GM12875 (cell line): ENCODE results near the gene MCM7.

Experiments used
- H3K4me3 ChIP-seq: one replicate; pipeline ENCODE4 v1.5.1; 2011; ENCODE audit warnings: low read depth, low read length, control low read depth
- TF ChIP-seq, protein P1 (sequence below): IDR thresholded peaks from 2 replicates; pipeline ENCODE4 v1.5.1; 2011; ENCODE audit warnings: low read depth, mild to moderate bottlenecking, control low read depth, inconsistent platforms, low read length, moderate library complexity, borderline replicate concordance; ENCODE audit not compliant: insufficient read depth

MCM7 gene

DNA sequence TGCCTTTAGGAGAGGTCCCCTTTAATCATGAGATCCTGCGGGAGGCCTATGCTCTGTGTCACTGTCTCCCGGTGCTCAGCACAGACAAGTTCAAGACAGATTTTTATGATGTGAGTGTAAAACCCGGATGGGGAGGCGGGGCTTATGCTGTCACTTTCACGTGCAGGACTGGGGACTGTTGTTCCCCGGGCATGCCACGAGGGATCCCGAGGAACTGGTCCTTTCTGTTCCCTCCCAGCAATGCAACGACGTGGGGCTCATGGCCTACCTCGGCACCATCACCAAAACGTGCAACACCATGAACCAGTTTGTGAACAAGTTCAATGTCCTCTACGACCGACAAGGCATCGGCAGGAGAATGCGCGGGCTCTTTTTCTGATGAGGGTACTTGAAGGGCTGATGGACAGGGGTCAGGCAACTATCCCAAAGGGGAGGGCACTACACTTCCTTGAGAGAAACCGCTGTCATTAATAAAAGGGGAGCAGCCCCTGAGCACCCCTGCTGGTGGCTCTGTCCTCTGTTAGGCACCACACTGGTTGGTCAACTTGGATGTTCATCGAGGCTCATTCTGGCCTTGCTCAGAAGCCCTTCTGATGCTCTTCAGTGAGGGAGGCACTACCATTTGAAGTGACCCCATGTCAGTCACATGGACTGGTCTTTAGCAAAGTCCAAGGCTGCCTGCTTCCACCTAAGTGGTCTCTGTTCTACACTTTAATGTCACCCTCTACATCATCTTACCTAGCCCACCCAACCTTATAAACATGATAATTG lies 9.6 kb downstream of the MCM7 start:
- TF ChIP-seq, protein P1, sequence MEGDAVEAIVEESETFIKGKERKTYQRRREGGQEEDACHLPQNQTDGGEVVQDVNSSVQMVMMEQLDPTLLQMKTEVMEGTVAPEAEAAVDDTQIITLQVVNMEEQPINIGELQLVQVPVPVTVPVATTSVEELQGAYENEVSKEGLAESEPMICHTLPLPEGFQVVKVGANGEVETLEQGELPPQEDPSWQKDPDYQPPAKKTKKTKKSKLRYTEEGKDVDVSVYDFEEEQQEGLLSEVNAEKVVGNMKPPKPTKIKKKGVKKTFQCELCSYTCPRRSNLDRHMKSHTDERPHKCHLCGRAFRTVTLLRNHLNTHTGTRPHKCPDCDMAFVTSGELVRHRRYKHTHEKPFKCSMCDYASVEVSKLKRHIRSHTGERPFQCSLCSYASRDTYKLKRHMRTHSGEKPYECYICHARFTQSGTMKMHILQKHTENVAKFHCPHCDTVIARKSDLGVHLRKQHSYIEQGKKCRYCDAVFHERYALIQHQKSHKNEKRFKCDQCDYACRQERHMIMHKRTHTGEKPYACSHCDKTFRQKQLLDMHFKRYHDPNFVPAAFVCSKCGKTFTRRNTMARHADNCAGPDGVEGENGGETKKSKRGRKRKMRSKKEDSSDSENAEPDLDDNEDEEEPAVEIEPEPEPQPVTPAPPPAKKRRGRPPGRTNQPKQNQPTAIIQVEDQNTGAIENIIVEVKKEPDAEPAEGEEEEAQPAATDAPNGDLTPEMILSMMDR = no peak
- H3K4me3 ChIP-seq = no peak overlapping the region

- TF ChIP-seq, protein P1 = no peak
- no peak overlapping the region for H3K4me3 ChIP-seq
Measured at GRCh38 chr7:100090527-100091410, 10.4 kb downstream of the MCM7 start.

GRCh38 chr7:100089458-100090196 lies 11.6 kb downstream of the MCM7 start:
- TF ChIP-seq, protein P1 = no peak
- H3K4me3 ChIP-seq = peak overlapping the region; percentile 97

DNA sequence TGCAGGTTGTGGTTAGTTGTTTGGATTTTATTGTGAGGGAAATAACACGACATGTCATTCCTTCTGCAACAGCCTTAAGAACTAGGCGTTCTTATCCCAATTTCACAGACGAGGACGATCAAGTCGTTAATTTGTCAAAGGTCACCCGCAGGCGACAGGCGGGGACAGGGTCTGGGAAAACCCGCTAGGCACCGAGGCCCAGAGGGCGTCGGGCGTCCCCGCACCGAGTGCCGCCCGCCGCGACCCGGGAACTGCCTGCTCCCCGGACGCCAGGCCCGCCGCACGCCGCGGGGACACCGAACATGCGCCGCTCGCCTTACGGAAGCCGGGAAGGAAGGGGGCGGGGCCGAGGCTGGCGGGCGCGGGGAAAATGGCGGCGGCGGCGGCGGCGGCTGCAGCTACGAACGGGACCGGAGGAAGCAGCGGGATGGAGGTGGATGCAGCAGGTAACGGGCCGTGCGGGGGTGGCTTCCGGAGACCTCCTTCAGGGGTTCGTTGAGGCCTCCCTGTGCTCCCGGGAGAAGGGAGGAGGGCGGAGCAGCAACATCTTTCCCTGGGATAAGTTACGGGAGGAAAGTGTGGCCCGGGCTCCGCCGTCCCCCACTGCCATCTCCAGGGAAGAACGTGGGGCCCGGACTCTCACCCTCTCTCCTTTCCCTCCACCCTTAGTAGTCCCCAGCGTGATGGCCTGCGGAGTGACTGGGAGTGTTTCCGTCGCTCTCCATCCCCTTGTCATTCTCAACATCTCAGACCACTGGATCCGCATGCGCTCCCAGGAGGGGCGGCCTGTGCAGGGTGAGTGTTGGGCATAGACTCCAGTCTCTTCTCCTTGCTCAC lies 12.4 kb downstream of the MCM7 start, which contains the start of gene COPS6:
Gene COPS6, plus strand, starts transcription at position 349 of the 837 bp plus-strand sequence. Its CDS starts 22 bp downstream, at position 371.
- peak within 1 kb of the TSS; percentile 97 for H3K4me3 ChIP-seq
- TF ChIP-seq, protein P1 = no peak

DNA sequence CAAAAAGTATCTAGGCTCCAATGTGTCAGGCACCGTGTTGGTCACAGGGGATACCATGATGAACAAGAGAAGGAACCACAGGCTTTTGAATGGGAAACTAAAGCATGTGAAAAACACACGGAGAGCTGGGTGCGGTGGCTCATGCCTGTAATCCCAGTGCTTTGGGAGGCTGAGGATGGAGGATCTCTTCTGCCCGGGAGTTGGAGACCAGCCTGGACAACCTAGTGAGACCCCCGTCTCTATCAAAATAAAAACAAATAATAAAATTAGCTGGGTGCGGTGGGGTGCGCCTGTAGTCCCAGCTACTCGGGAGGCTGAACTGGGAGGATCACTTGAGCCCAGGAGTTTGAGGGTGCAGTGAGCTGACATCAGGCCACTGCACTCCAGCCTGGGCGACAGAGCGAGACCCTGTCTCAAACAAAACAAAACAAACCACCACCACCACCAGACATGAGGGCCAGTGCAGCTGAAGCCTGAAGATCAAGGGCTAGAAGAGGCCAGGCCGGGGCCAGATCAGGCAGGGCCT lies 13.0 kb downstream of the MCM7 start:
- peak overlapping the region; percentile 97 for H3K4me3 ChIP-seq
- TF ChIP-seq, protein P1 = no peak
